H9 (cell line): ENCODE results near the gene SLC4A2. TPM values are rescaled to one million over a fixed set of nuclear protein-coding genes. Genes with fewer than 3 reads are reported as not detected.

Experiments used
- DNase-seq: peaks from one replicate; pipeline ENCODE4 v3.0.0-alpha.2; 2017
- H2AFZ ChIP-seq: one replicate; pipeline ENCODE4 v1.6.1; 2013; ENCODE audit warnings: mild to moderate bottlenecking, low read length, control low read depth, moderate library complexity
- H2AK5ac ChIP-seq: 2 replicates; pipeline ENCODE4 v1.6.1; 2013; ENCODE audit warnings: low read length, control low read depth, mixed read lengths; ENCODE audit not compliant: insufficient read length
- H2BK120ac ChIP-seq: one replicate; pipeline ENCODE4 v1.6.1; 2013; ENCODE audit warnings: low read depth, mild to moderate bottlenecking, low read length, control low read depth, inconsistent platforms; ENCODE audit not compliant: poor library complexity, severe bottlenecking
- H2BK12ac ChIP-seq: 2 replicates; pipeline ENCODE4 v1.6.1; 2013; ENCODE audit warnings: low read length, control low read depth, mixed read lengths, low read depth; ENCODE audit not compliant: insufficient read length
- H2BK15ac ChIP-seq: 2 replicates; pipeline ENCODE4 v1.6.1; 2013; ENCODE audit warnings: low read depth, low read length, control low read depth
- H2BK20ac ChIP-seq: one replicate; pipeline ENCODE4 v1.6.1; 2013; ENCODE audit warnings: low read depth, mild to moderate bottlenecking, low read length, control low read depth, inconsistent platforms; ENCODE audit not compliant: poor library complexity, severe bottlenecking
- H2BK5ac ChIP-seq: 2 replicates; pipeline ENCODE4 v1.6.1; 2013; ENCODE audit warnings: low read length, control low read depth, mixed read lengths; ENCODE audit not compliant: insufficient read length
- H3K14ac ChIP-seq: 2 replicates; pipeline ENCODE4 v1.6.1; 2013; ENCODE audit warnings: low read length, control low read depth; ENCODE audit not compliant: insufficient read depth
- H3K18ac ChIP-seq: 2 replicates; pipeline ENCODE4 v1.6.1; 2013; ENCODE audit warnings: low read depth, mild to moderate bottlenecking, mixed read lengths, low read length, control low read depth; ENCODE audit not compliant: insufficient read length
- H3K23ac ChIP-seq: 2 replicates; pipeline ENCODE4 v1.6.1; 2013; ENCODE audit warnings: low read length, control low read depth, mixed read lengths, low read depth; ENCODE audit not compliant: insufficient read length
- H3K23me2 ChIP-seq: 2 replicates; pipeline ENCODE4 v1.6.1; 2013; ENCODE audit warnings: low read depth, mild to moderate bottlenecking, mixed read lengths, low read length, control low read depth; ENCODE audit not compliant: insufficient read length, poor library complexity, severe bottlenecking
- H3K27ac ChIP-seq: 2 replicates; pipeline ENCODE4 v1.5.1; 2013; ENCODE audit warnings: low read length, control low read depth, mixed read lengths, low read depth; ENCODE audit not compliant: insufficient read length
- H3K27me3 ChIP-seq: 2 replicates; pipeline ENCODE4 v1.6.1; 2013; ENCODE audit warnings: low read length, control low read depth, inconsistent platforms; ENCODE audit not compliant: insufficient read depth
- H3K4ac ChIP-seq: 2 replicates; pipeline ENCODE4 v1.6.1; 2013; ENCODE audit warnings: low read depth, mild to moderate bottlenecking, control low read depth, inconsistent platforms, low read length, moderate library complexity
- H3K4me1 ChIP-seq: 2 replicates; pipeline ENCODE4 v1.6.1; 2013; ENCODE audit warnings: low read length, control low read depth, inconsistent platforms; ENCODE audit not compliant: insufficient read depth
- H3K4me2 ChIP-seq: 2 replicates; pipeline ENCODE4 v1.6.1; 2013; ENCODE audit warnings: low read length, control low read depth, mixed read lengths; ENCODE audit not compliant: insufficient read length, insufficient read depth
- H3K56ac ChIP-seq: 2 replicates; pipeline ENCODE4 v1.6.1; 2013; ENCODE audit warnings: low read depth, mild to moderate bottlenecking, mixed read lengths, low read length, control low read depth; ENCODE audit not compliant: insufficient read length
- H3K79me1 ChIP-seq: 2 replicates; pipeline ENCODE4 v1.6.1; 2013; ENCODE audit warnings: low read depth, mild to moderate bottlenecking, moderate library complexity, low read length, control low read depth, inconsistent platforms; ENCODE audit not compliant: insufficient read depth, poor library complexity, severe bottlenecking
- H3K79me2 ChIP-seq: 2 replicates; pipeline ENCODE4 v1.6.1; 2013; ENCODE audit warnings: low read length, control low read depth, inconsistent platforms; ENCODE audit not compliant: insufficient read depth
- H3K9ac ChIP-seq: 2 replicates; pipeline ENCODE4 v1.6.1; 2013; ENCODE audit warnings: low read length, control low read depth, mixed read lengths; ENCODE audit not compliant: insufficient read length; ENCODE audit errors: extremely low read depth
- H3K9me3 ChIP-seq: one replicate; pipeline ENCODE4 v1.6.1; 2013; ENCODE audit warnings: low read depth, low read length, inconsistent platforms; ENCODE audit not compliant: control insufficient read depth
- H3T11ph ChIP-seq: one replicate; pipeline ENCODE4 v1.6.1; 2013; ENCODE audit warnings: mild to moderate bottlenecking, low read length, control low read depth, inconsistent platforms
- H4K20me1 ChIP-seq: one replicate; pipeline ENCODE4 v1.6.1; 2013; ENCODE audit not compliant: control insufficient read depth, insufficient read length, insufficient read depth
- H4K5ac ChIP-seq: 2 replicates; pipeline ENCODE4 v1.6.1; 2013; ENCODE audit warnings: low read depth, mild to moderate bottlenecking, mixed read lengths, low read length, control low read depth; ENCODE audit not compliant: insufficient read length
- H4K8ac ChIP-seq: replicated peaks from 2 replicates; pipeline ENCODE4 v1.6.1; 2013; ENCODE audit warnings: low read length, control low read depth, mixed read lengths, low read depth; ENCODE audit not compliant: insufficient read length
- H4K91ac ChIP-seq: 2 replicates; pipeline ENCODE4 v1.6.1; 2013; ENCODE audit warnings: low read depth, mild to moderate bottlenecking, moderate library complexity, mixed read lengths, low read length, control low read depth; ENCODE audit not compliant: insufficient read length
- H3K27ac Mint-ChIP-seq, 3 experiments: 2 replicates in 2 of 3; 3 replicates in 1 of 3; pipeline ENCODE4 v1.8.0; 2020 to 2021; ENCODE audit warnings: mixed read lengths in 3 of 3, mild to moderate bottlenecking in 1 of 3, moderate library complexity in 1 of 3
- H3K27me3 Mint-ChIP-seq: 2 replicates; pipeline ENCODE4 v1.8.0; 2021; ENCODE audit warnings: low read depth, mild to moderate bottlenecking, moderate library complexity, mixed read lengths
- H3K36me3 Mint-ChIP-seq, 3 experiments: 2 replicates in 2 of 3; 3 replicates in 1 of 3; pipeline ENCODE4 v1.8.0; 2020 to 2021; ENCODE audit warnings: low read depth in 3 of 3, mixed read lengths in 3 of 3; ENCODE audit not compliant: insufficient read depth in 1 of 3
- H3K4me1 Mint-ChIP-seq, 2 experiments: 2 replicates each; pipeline ENCODE4 v1.8.0; 2020; ENCODE audit warnings: mixed read lengths in 2 of 2
- H3K4me3 Mint-ChIP-seq, 2 experiments: 2 replicates in 1 of 2; 3 replicates in 1 of 2; pipeline ENCODE4 v1.8.0; 2020 to 2021; ENCODE audit warnings: mild to moderate bottlenecking in 2 of 2, mixed read lengths in 2 of 2, moderate library complexity in 1 of 2
- H3K9me3 Mint-ChIP-seq, 2 experiments: 2 replicates in 1 of 2; 3 replicates in 1 of 2; pipeline ENCODE4 v1.8.0; 2020; ENCODE audit warnings: mild to moderate bottlenecking in 2 of 2, mixed read lengths in 2 of 2, moderate library complexity in 1 of 2
- WGBS: extraction: QIAGEN DNeasy Blood & Tissue Kit; methylation state at CpG from one replicate; pipeline ENCODE4 v1.1.7; 2013; ENCODE audit warnings: missing lambda C conversion rate, low lambda C conversion rate, mixed read lengths; ENCODE audit not compliant: insufficient read length; ENCODE audit errors: extremely low coverage; 5-methylcytosine and 5-hydroxymethylcytosine counted together
- total RNA-seq: library from RNA; stranded (reverse); gene quantifications from 2 replicates; pipeline ENCODE4 v1.2.1, GENCODE V29; 2021
- TF ChIP-seq, protein P1 (sequence below): fragments of 200-600 bp; sonication (generic); conservative IDR thresholded peaks from 3 replicates; pipeline ENCODE4 v1.8.0; 2021; ENCODE audit warnings: antibody characterized with exemption, mild to moderate bottlenecking

The SLC4A2 gene
- total RNA-seq, 1 experiment from 2014 or later, result 136 TPM

DNA sequence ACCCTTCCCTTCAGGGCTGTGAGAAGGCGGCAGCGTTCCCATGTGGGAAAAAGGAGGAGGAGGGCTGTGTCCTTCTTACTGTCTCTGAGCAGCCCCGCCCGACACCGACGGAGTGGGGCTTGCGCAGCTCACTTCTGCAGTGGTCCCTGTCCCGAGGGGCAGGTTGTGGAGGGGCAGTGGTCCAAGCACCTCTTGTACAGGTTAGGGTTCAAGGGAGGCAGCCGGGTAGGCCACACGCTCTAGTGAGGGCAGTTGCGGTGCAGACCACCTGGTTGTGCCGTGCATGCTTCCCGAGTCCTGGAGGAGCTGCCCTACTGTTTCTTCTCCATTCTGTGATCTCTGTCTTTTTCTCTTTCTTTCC lies 59.6 kb downstream of the SLC4A2 start:
- no peak overlapping the region for H3K23ac ChIP-seq
- H3K4me1 Mint-ChIP-seq, result peaks cover 11 to 13% of the 10 kb centered on the region in 2 experiments
- H4K8ac ChIP-seq, result no peak overlapping the region
- no peak overlapping the region for H4K91ac ChIP-seq
- H2BK120ac ChIP-seq, result no peak overlapping the region
- H3K4ac ChIP-seq, result no peak overlapping the region
- no peaks in the 10 kb centered on the region for H3K23me2 ChIP-seq
- H2BK5ac ChIP-seq, result no peak overlapping the region
- H3K9me3 Mint-ChIP-seq, result no peaks in the 10 kb centered on the region
- peaks cover 4% of the 10 kb centered on the region for H4K20me1 ChIP-seq
- no peak overlapping the region for H3K56ac ChIP-seq
- H4K5ac ChIP-seq, result no peak overlapping the region
- no peak overlapping the region for H2BK15ac ChIP-seq
- no peaks in the 10 kb centered on the region for H3K9me3 ChIP-seq
- no peak overlapping the region for H3K14ac ChIP-seq
- no peak overlapping the region for H3K27ac Mint-ChIP-seq
- H3K27me3 Mint-ChIP-seq, result peaks cover 8% of the 10 kb centered on the region
- no peak overlapping the region for H2AFZ ChIP-seq
- H3K4me2 ChIP-seq, result no peak overlapping the region
- DNase-seq, result no peak
- H2AK5ac ChIP-seq, result no peak overlapping the region
- TF ChIP-seq, protein P1, sequence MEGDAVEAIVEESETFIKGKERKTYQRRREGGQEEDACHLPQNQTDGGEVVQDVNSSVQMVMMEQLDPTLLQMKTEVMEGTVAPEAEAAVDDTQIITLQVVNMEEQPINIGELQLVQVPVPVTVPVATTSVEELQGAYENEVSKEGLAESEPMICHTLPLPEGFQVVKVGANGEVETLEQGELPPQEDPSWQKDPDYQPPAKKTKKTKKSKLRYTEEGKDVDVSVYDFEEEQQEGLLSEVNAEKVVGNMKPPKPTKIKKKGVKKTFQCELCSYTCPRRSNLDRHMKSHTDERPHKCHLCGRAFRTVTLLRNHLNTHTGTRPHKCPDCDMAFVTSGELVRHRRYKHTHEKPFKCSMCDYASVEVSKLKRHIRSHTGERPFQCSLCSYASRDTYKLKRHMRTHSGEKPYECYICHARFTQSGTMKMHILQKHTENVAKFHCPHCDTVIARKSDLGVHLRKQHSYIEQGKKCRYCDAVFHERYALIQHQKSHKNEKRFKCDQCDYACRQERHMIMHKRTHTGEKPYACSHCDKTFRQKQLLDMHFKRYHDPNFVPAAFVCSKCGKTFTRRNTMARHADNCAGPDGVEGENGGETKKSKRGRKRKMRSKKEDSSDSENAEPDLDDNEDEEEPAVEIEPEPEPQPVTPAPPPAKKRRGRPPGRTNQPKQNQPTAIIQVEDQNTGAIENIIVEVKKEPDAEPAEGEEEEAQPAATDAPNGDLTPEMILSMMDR, result no peak
- WGBS, result no CpG with 5 or more reads among the region's 13 CpGs
- no peaks in the 10 kb centered on the region; the same call in 1 of the 2 replicates for H3K79me2 ChIP-seq
- no peaks in the 10 kb centered on the region for H3K27me3 ChIP-seq
- H2BK12ac ChIP-seq, result no peak overlapping the region
- H3K4me1 ChIP-seq, result peaks cover 1% of the 10 kb centered on the region; the same call in 1 of the 2 replicates
- H2BK20ac ChIP-seq, result no peak overlapping the region
- H3K27ac ChIP-seq, result no peak overlapping the region
- no peak overlapping the region for H3K18ac ChIP-seq
- peaks cover 3% of the 10 kb centered on the region for H3K79me1 ChIP-seq
- H3T11ph ChIP-seq, result no peak overlapping the region
- no peak overlapping the region; a peak in 1 of 5 replicates for H3K4me3 Mint-ChIP-seq
- no peak overlapping the region for H3K9ac ChIP-seq
- peaks cover 25 to 50% (median 41%) of the 10 kb centered on the region in 3 experiments for H3K36me3 Mint-ChIP-seq
